Posterior cingulate gyrus (tissue), 11 donors: Measurements from ENCODE around the gene TUT7.
A peak's percentile ranks its signal among the peaks of the same experiment; 100 is the strongest.
"Not testable (repeated sequence)": the region's sequence is repeated elsewhere in the genome, so short reads cannot be mapped to it uniquely, and the experiment has no call there.

Experiments
- DNase-seq, 10 donors: peaks; one replicate each; pipeline versions ENCODE4 v3.0.0 to v3.0.0-alpha.2; 2020 to 2021; ENCODE audit warnings: mixed read lengths in 3 of 10
- intact Hi-C: fragments of 100-400 bp; cut with DNase I; formaldehyde crosslinking; loops from one replicate; pipeline ENCODE4 v1.15.1; 2023

The TUT7 gene

GRCh38 chr9:86354011-86354817 is at the start of gene TUT7:
Gene TUT7, minus strand, starts transcription at chr9:86354410. Its CDS starts 1,211 bp downstream, at chr9:86353199.
- intact Hi-C loops = loop anchor here (5.0 kb wide), 1 partner anchor 72 kb away; the partner anchor contains the start of gene ISCA1

GRCh38 chr9:86402591-86402990 is 48.4 kb upstream of the TUT7 start:
- intact Hi-C loops = no loop called here
- no peak for DNase-seq

More at GRCh38 chr9:86354011-86354817, at the start of gene TUT7:
- DNase-seq = peak; percentile 92 to 99 (median 96)

GRCh38 chr9:86396412-86396811 is 42.2 kb upstream of the TUT7 start:
- intact Hi-C loops = no loop called here
- DNase-seq = no peak

- DNase-seq, intact Hi-C loops: not testable (repeated sequence)
These were observed 36.0 kb upstream of the TUT7 start for GRCh38 chr9:86390184-86390583.

- DNase-seq = no peak
- intact Hi-C loops = no loop called here
These were observed 35.4 kb upstream of the TUT7 start for GRCh38 chr9:86389628-86390027.

GRCh38 chr9:86387376-86387775 is 33.2 kb upstream of the TUT7 start:
- intact Hi-C loops = no loop called here
- DNase-seq = no peak

- intact Hi-C loops, DNase-seq: not testable (repeated sequence)
These were observed 28.8 kb upstream of the TUT7 start for GRCh38 chr9:86383000-86383399.

GRCh38 chr9:86376016-86376415 is 21.8 kb upstream of the TUT7 start:
- DNase-seq = no peak
- intact Hi-C loops = no loop called here

GRCh38 chr9:86369810-86370209 is 15.6 kb upstream of the TUT7 start:
- DNase-seq = no peak
- intact Hi-C loops = no loop called here

GRCh38 chr9:86368871-86369521 is 14.8 kb upstream of the TUT7 start:
- no peak for DNase-seq
- intact Hi-C loops = no loop called here

- intact Hi-C loops = no loop called here
These were observed 7.0 kb upstream of the TUT7 start for GRCh38 chr9:86361176-86361575.

GRCh38 chr9:86359151-86359879 is 5.1 kb upstream of the TUT7 start:
- DNase-seq = no peak
- intact Hi-C loops = no loop called here

More at GRCh38 chr9:86361176-86361575, 7.0 kb upstream of the TUT7 start:
- DNase-seq = no peak

GRCh38 chr9:86356871-86357866 is 3.0 kb upstream of the TUT7 start:
- intact Hi-C loops = no loop called here
- DNase-seq = no peak

- intact Hi-C loops = no loop called here
- DNase-seq = no peak
These were observed 1.6 kb upstream of the TUT7 start for GRCh38 chr9:86355814-86356213.

- DNase-seq = no peak
- intact Hi-C loops = loop anchor here (5.0 kb wide), 1 partner anchor 73 kb away; the partner anchor contains the start of gene ISCA1
These were observed 654 bp upstream of the TUT7 start for GRCh38 chr9:86354818-86355309.

- DNase-seq = no peak
These were observed 577 bp downstream of the TUT7 start for GRCh38 chr9:86353655-86354010.

GRCh38 chr9:86352440-86353077 is 1.7 kb downstream of the TUT7 start:
- DNase-seq = no peak
- intact Hi-C loops = loop anchor here (5.0 kb wide), 1 partner anchor 70 kb away; the partner anchor contains the start of gene ISCA1

More at GRCh38 chr9:86353655-86354010, 577 bp downstream of the TUT7 start:
- intact Hi-C loops = loop anchor here (5.0 kb wide), 1 partner anchor 71 kb away; the partner anchor contains the start of gene ISCA1

- intact Hi-C loops = loop anchor here (5.0 kb wide), 1 partner anchor 70 kb away; the partner anchor contains the start of gene ISCA1
These were observed 2.3 kb downstream of the TUT7 start for GRCh38 chr9:86351880-86352279.

More at GRCh38 chr9:86351880-86352279, 2.3 kb downstream of the TUT7 start:
- DNase-seq = no peak
